ENCODE results near the gene PRCC.

GRCh38 chr1:156815961-156816422 lies 48.7 kb downstream of the PRCC start:
- TF ChIP-seq POLR2AphosphoS5 (IDR thresholded peaks at IDR 0.05), result no peak
- TF ChIP-seq CTCF (IDR thresholded peaks at IDR 0.05), result no peak
